MM.1S (cell line): Measurements from ENCODE around the gene ADCY2.

Experiments used
- DNase-seq: peaks from one replicate; pipeline ENCODE4 v3.0.0-alpha.2; 2015
- H2AFZ ChIP-seq: fragments of 300-600 bp; sonication (generic); 2 replicates; pipeline ENCODE4 v1.6.0; 2016; ENCODE audit warnings: antibody characterized with exemption, low read length
- H3F3A ChIP-seq: fragments of 300-600 bp; sonication (generic); 2 replicates; pipeline ENCODE4 v1.6.1; 2016; ENCODE audit warnings: mild to moderate bottlenecking, antibody characterized with exemption, low read length, moderate library complexity, mixed read lengths; ENCODE audit not compliant: insufficient read depth
- H3K27ac ChIP-seq: fragments of 300-600 bp; sonication (generic); 2 replicates; pipeline ENCODE4 v1.5.1; 2016; ENCODE audit warnings: mild to moderate bottlenecking, low read length
- H3K27me3 ChIP-seq: fragments of 300-600 bp; sonication (generic); replicated peaks from 2 replicates; pipeline ENCODE4 v1.6.0; 2016; ENCODE audit warnings: low read length; ENCODE audit not compliant: insufficient read depth
- H3K36me3 ChIP-seq: fragments of 300-600 bp; sonication (generic); replicated peaks from 2 replicates; pipeline ENCODE4 v1.6.1; 2016; ENCODE audit warnings: mild to moderate bottlenecking, low read length, mixed read lengths; ENCODE audit not compliant: insufficient read depth
- H3K4me1 ChIP-seq: fragments of 300-600 bp; sonication (generic); 2 replicates; pipeline ENCODE4 v1.6.1; 2016; ENCODE audit warnings: low read length, mixed read lengths
- H3K4me2 ChIP-seq: fragments of 300-600 bp; sonication (generic); 2 replicates; pipeline ENCODE4 v1.6.0; 2016; ENCODE audit warnings: low read depth, low read length
- H3K4me3 ChIP-seq: fragments of 300-600 bp; sonication (generic); 2 replicates; pipeline ENCODE4 v1.5.1; 2016; ENCODE audit warnings: low read length, mixed read lengths
- H3K79me2 ChIP-seq: fragments of 300-600 bp; sonication (generic); 2 replicates; pipeline ENCODE4 v1.6.1; 2016; ENCODE audit warnings: mixed run types, low read length, mixed read lengths
- H3K9ac ChIP-seq: fragments of 300-600 bp; sonication (generic); 2 replicates; pipeline ENCODE4 v1.6.1; 2016; ENCODE audit warnings: low read length, mixed read lengths
- H3K9me2 ChIP-seq: fragments of 300-600 bp; sonication (generic); replicated peaks from 2 replicates; pipeline ENCODE4 v1.6.1; 2016; ENCODE audit warnings: mild to moderate bottlenecking, low read length, mixed read lengths; ENCODE audit not compliant: insufficient read depth
- H3K9me3 ChIP-seq: fragments of 300-600 bp; sonication (generic); replicated peaks from 2 replicates; pipeline ENCODE4 v1.6.1; 2016; ENCODE audit warnings: mild to moderate bottlenecking, low read length, mixed read lengths; ENCODE audit not compliant: insufficient read depth
- H4K20me1 ChIP-seq: fragments of 300-600 bp; sonication (generic); 2 replicates; pipeline ENCODE4 v1.6.1; 2016; ENCODE audit warnings: mild to moderate bottlenecking, low read length, moderate library complexity, mixed read lengths; ENCODE audit not compliant: insufficient read depth
- CTCF ChIP-seq: fragments of 300-600 bp; sonication (generic); IDR thresholded peaks from 2 replicates; pipeline ENCODE4 v1.5.1; 2016; ENCODE audit warnings: antibody characterized with exemption, low read length, mixed read lengths
- EZH2 ChIP-seq: fragments of 300-600 bp; sonication (generic); optimal IDR thresholded peaks from 2 replicates; pipeline ENCODE3; 2017; ENCODE audit warnings: low read depth, mild to moderate bottlenecking, antibody characterized with exemption, low read length, mixed read lengths
- EZH2phosphoT487 ChIP-seq: fragments of 300-600 bp; sonication (generic); IDR thresholded peaks from 2 replicates; pipeline ENCODE4 v1.6.1; 2018; ENCODE audit warnings: antibody characterized with exemption, low read length

Gene ADCY2

GRCh38 chr5:7755958-7756357 lies 360.0 kb downstream of the ADCY2 start:
- H3K27ac ChIP-seq: no peak overlapping the region
- no peaks in the 10 kb centered on the region for H3K4me1 ChIP-seq
- H3K79me2 ChIP-seq: no peaks in the 10 kb centered on the region
- H3K4me3 ChIP-seq: no peak overlapping the region
- no peak for DNase-seq
- TF ChIP-seq EZH2phosphoT487 (no peak), CTCF (no peak), EZH2 (no peak)
- H3F3A ChIP-seq: no peaks in the 10 kb centered on the region
- no peak overlapping the region for H3K9ac ChIP-seq
- H2AFZ ChIP-seq: no peak overlapping the region
- no peak overlapping the region for H3K4me2 ChIP-seq
- H3K36me3 ChIP-seq: no peaks in the 10 kb centered on the region
- H3K9me2 ChIP-seq: no peaks in the 10 kb centered on the region
- H3K9me3 ChIP-seq: no peaks in the 10 kb centered on the region
- H4K20me1 ChIP-seq: no peaks in the 10 kb centered on the region
- no peaks in the 10 kb centered on the region for H3K27me3 ChIP-seq

GRCh38 chr5:7756453-7756852 lies 360.5 kb downstream of the ADCY2 start:
- H3K27ac ChIP-seq: no peak overlapping the region
- no peaks in the 10 kb centered on the region for H3K4me1 ChIP-seq
- no peak for DNase-seq
- no peaks in the 10 kb centered on the region for H3K79me2 ChIP-seq
- H3K27me3 ChIP-seq: no peaks in the 10 kb centered on the region
- no peaks in the 10 kb centered on the region for H3K36me3 ChIP-seq
- H3K4me2 ChIP-seq: no peak overlapping the region
- H2AFZ ChIP-seq: no peak overlapping the region
- no peaks in the 10 kb centered on the region for H4K20me1 ChIP-seq
- TF ChIP-seq CTCF: no peak
- no peak for TF ChIP-seq EZH2phosphoT487
- no peak for TF ChIP-seq EZH2
- no peaks in the 10 kb centered on the region for H3K9me3 ChIP-seq
- H3F3A ChIP-seq: no peaks in the 10 kb centered on the region
- H3K9ac ChIP-seq: no peak overlapping the region
- H3K9me2 ChIP-seq: no peaks in the 10 kb centered on the region
- H3K4me3 ChIP-seq: no peak overlapping the region

GRCh38 chr5:7759257-7759871 lies 363.4 kb downstream of the ADCY2 start:
- Histone ChIP-seq H3K27ac (no peak overlapping the region), H3K9me3 (no peaks in the 10 kb centered on the region), H3K36me3 (no peaks in the 10 kb centered on the region), H4K20me1 (no peaks in the 10 kb centered on the region), H3K4me2 (no peak overlapping the region), H2AFZ (no peak overlapping the region), H3K4me3 (no peak overlapping the region), H3K9ac (no peak overlapping the region), H3F3A (no peaks in the 10 kb centered on the region), H3K9me2 (no peaks in the 10 kb centered on the region), H3K27me3 (no peaks in the 10 kb centered on the region), H3K4me1 (peaks cover 7% of the 10 kb centered on the region), H3K79me2 (no peaks in the 10 kb centered on the region)
- TF ChIP-seq EZH2phosphoT487 (no peak), EZH2 (no peak)
- no peak for DNase-seq

GRCh38 chr5:7759951-7760580 lies 364.1 kb downstream of the ADCY2 start:
- TF ChIP-seq EZH2 (no peak), CTCF (no peak), EZH2phosphoT487 (no peak)
- H3K9me3 ChIP-seq: no peaks in the 10 kb centered on the region
- H3K4me3 ChIP-seq: no peak overlapping the region
- H3K4me1 ChIP-seq: peaks cover 7% of the 10 kb centered on the region
- no peaks in the 10 kb centered on the region for H3K36me3 ChIP-seq
- H3K79me2 ChIP-seq: no peaks in the 10 kb centered on the region
- H3K27me3 ChIP-seq: no peaks in the 10 kb centered on the region
- H3K4me2 ChIP-seq: no peak overlapping the region
- no peaks in the 10 kb centered on the region for H3F3A ChIP-seq
- H3K27ac ChIP-seq: no peak overlapping the region
- H3K9ac ChIP-seq: no peak overlapping the region
- no peak overlapping the region for H2AFZ ChIP-seq
- DNase-seq: no peak
- H4K20me1 ChIP-seq: no peaks in the 10 kb centered on the region
- no peaks in the 10 kb centered on the region for H3K9me2 ChIP-seq
